Bronchus fibroblast of lung (primary cell): Measurements from ENCODE around the gene PARP9. TPM values are rescaled to one million over a fixed set of nuclear protein-coding genes. Genes with fewer than 3 reads are reported as not detected.

Experiments
- total RNA-seq: library from RNA; depleted of rRNA; stranded (reverse); fragments of >200 nt; gene quantifications from 2 replicates; pipeline ENCODE4 v1.2.3, GENCODE V29; 2015

The PARP9 gene
- total RNA-seq: 8.9 and 9.8 TPM in 2 replicates

DNA sequence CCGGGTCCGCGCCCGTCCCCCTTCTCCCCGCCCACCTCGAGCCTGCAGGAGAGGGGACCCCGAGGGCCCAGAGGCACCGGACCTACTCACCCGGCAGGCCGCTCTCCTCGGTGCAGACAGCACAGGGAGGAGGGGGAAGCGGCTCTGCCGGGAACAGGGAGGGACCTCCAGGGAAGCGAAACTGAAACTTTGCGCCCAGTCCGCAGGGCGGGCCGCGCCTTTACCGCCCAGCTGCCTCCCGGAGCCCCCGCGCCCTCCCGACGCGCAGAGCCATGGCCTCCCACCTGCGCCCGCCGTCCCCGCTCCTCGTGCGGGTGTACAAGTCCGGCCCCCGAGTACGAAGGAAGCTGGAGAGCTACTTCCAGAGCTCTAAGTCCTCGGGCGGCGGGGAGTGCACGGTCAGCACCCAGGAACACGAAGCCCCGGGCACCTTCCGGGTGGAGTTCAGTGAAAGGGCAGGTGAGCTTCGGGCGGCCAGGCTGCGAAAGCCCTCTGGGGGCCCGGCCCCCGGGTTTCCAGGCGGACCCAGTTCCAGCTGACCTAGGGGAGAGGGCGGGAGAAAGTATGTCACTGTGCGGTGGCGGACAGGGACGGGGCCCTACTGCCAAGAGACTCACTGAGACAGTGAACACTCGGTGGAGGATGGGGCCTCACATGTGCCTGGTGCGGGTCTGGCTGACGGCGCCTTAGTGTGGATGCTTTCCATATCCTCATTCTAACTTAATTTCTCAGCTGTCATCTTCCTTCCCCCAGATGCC lies at the start of gene PARP9, which contains the start of gene DTX3L:
PARP9 (minus strand) TSS at position 146 of the 758 bp plus-strand sequence. CDS start 4,680 bp downstream, outside the sequence.
DTX3L (plus strand) TSS at position 184 of the 758 bp plus-strand sequence; CDS start at position 273, 89 bp downstream.

GRCh38 chr3:122577409-122578031 lies 13.4 kb upstream of the PARP9 start, which contains the start of gene PARP15:
Gene PARP15 (plus strand): TSS chr3:122577650. CDS start chr3:122577668, 18 bp downstream.

DNA sequence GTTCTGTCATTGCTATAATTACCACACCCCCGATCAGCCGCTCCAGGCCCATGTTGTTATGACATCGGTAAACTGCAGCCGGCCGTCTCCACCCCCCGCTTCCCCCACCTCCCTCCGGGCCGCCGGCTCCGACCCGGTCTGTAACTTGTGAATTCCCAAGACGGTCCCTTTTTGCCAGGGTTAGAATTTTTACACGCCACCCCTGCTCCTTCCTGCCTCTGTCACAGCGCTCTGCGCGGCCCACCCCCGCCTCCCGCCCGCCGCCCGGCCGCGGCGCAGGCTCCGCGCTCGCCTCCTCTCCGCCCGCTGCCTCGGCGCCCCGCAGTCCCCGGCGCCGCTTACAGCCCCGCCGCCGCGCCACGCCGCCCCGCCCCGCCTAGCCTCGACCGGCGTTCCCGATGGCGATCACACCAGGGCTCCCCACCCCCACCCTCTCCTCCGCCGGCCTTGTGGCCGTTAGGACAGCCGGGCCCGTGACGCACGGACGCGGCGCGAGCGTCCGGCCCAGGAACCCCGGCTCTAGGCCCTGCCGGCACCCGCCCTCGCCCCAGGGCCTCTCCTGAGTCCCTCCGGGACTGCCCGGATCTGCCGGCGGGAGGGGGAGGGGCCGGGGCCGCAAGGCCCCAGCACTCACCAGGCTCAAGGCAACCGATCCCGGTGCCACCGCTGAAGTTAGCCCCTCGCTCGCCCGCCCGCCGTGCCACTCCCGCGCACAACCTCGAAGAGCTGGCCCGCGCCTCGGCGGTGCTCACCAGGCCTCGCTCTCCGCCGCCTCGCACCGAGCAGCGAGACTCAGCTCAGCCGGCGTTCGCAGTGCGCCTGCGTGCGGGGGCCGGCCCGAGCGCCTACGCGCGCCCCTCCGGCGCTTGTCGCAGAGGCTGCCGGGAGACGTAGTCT lies 49.7 kb downstream of the PARP9 start, which contains the start of gene KPNA1:
KPNA1 (minus strand) TSS at position 817 of the 897 bp plus-strand sequence. CDS start 18,374 bp downstream, outside the sequence.

Other genes starting within 250 kb of the PARP9 start
- gene CSTA, start 239.1 kb downstream of the PARP9 start, total RNA-seq: 1.0 TPM in 1 of 2 replicates, not detected in the other
- gene MIX23, start 181.1 kb downstream of the PARP9 start, total RNA-seq: 29.4 and 33.6 TPM in 2 replicates
- gene FAM162A, start 180.1 kb downstream of the PARP9 start, total RNA-seq: 15.3 and 15.5 TPM in 2 replicates
- 3.7 and 5.9 TPM in 2 replicates for gene WDR5B, start 148.2 kb downstream of the PARP9 start, total RNA-seq
- 19.5 and 24.1 TPM in 2 replicates for gene KPNA1, start 49.4 kb downstream of the PARP9 start, total RNA-seq
- 11.1 and 12.6 TPM in 2 replicates for gene DTX3L, start within 50 bp of the PARP9 start, total RNA-seq
- under 0.01 and 0.15 TPM in 2 replicates for gene PARP15, start 13.3 kb upstream of the PARP9 start, total RNA-seq
- gene PARP14, start 116.5 kb upstream of the PARP9 start, total RNA-seq: 12.4 and 12.6 TPM in 2 replicates
- gene HSPBAP1, start 229.5 kb upstream of the PARP9 start, total RNA-seq: 3.9 and 4.2 TPM in 2 replicates
- 12.5 and 12.9 TPM in 2 replicates for gene SLC49A4, start 230.8 kb upstream of the PARP9 start, total RNA-seq